HEK293 (cell line): ENCODE data around the gene SLC38A10.

Experiments
- CTCF ChIP-seq: fragments of 450-650 bp; formaldehyde crosslinking; IDR thresholded peaks from 2 replicates; pipeline ENCODE4 v1.5.1; 2016; ENCODE audit warnings: missing biosample characterization, missing genetic modification characterization
- PRDM10 ChIP-seq: fragments of 450-650 bp; formaldehyde crosslinking; IDR thresholded peaks from 2 replicates; pipeline ENCODE4 v1.5.1; 2016; ENCODE audit warnings: missing biosample characterization, missing genetic modification characterization
- PRDM6 ChIP-seq: fragments of 450-650 bp; formaldehyde crosslinking; IDR thresholded peaks from 2 replicates; pipeline ENCODE4 v1.5.1; 2017; ENCODE audit warnings: missing biosample characterization, missing genetic modification characterization
- ZBTB1 ChIP-seq: fragments of 450-650 bp; formaldehyde crosslinking; IDR thresholded peaks from 2 replicates; pipeline ENCODE4 v1.5.1; 2016; ENCODE audit warnings: missing biosample characterization, missing genetic modification characterization
- ZBTB26 ChIP-seq: fragments of 450-650 bp; formaldehyde crosslinking; optimal IDR thresholded peaks from 2 replicates; pipeline ENCODE3; 2016; ENCODE audit warnings: missing biosample characterization, mild to moderate bottlenecking, missing genetic modification characterization
- ZNF223 ChIP-seq: fragments of 450-650 bp; formaldehyde crosslinking; IDR thresholded peaks from 2 replicates; pipeline ENCODE4 v1.5.1; 2016; ENCODE audit warnings: missing biosample characterization, missing genetic modification characterization
- ZNF274 ChIP-seq, 2 experiments: fragments of 200-500 bp in 1 of 2; fragments of 450-650 bp in 1 of 2; sonication (Bioruptor generic) in 1 of 2; formaldehyde crosslinking in 1 of 2; IDR thresholded peaks; 2 replicates each; pipeline versions ENCODE4 v1.5.1 to v1.6.1; 2014 to 2016; ENCODE audit warnings: borderline replicate concordance in 1 of 2, inconsistent platforms in 1 of 2, low read length in 1 of 2, missing biosample characterization in 1 of 2, missing genetic modification characterization in 1 of 2
- ZNF777 ChIP-seq: fragments of 450-650 bp; formaldehyde crosslinking; IDR thresholded peaks from 2 replicates; pipeline ENCODE4 v1.5.1; 2017; ENCODE audit warnings: missing biosample characterization, missing genetic modification characterization, borderline replicate concordance
- ZSCAN4 ChIP-seq: fragments of 450-650 bp; formaldehyde crosslinking; IDR thresholded peaks from 2 replicates; pipeline ENCODE4 v1.5.1; 2017; ENCODE audit warnings: missing biosample characterization, missing genetic modification characterization

- TF ChIP-seq ZNF274 (IDR thresholded peaks at IDR 0.05; ENCODE audit: low read length) (no peak), ZNF274 (tag by site-specific recombination; IDR thresholded peaks at IDR 0.05; ENCODE audit: borderline replicate concordance) (no peak), PRDM6 (tag by site-specific recombination) (no peak), CTCF (tag by site-specific recombination) (no peak), ZBTB1 (no peak), PRDM10 (tag by site-specific recombination) (no peak), ZNF777 (no peak), ZSCAN4 (tag by site-specific recombination) (no peak), ZNF223 (tag by site-specific recombination) (no peak), ZBTB26 (tag by site-specific recombination) (no peak)
These were observed 6.4 kb downstream of the SLC38A10 start for GRCh38 chr17:81288715-81289114.
